SK-N-SH (cell line): ENCODE measurements around the gene MYO9B. TPM values are rescaled to one million over a fixed set of nuclear protein-coding genes. Genes with fewer than 3 reads are reported as not detected.
A peak's percentile ranks its signal among the peaks of the same experiment; 100 is the strongest.

ENCODE experiments used
- CTCF ChIA-PET: fragments of 300-600, 350-600 bp; formaldehyde crosslinking; extraction: SDS; loops from one replicate; lab custom pipeline; 2021; lab: Yijun Ruan, JAX
- POLR2A ChIA-PET: fragments of 350-600 bp; sonication (Branson Sonifier 250); formaldehyde crosslinking; extraction: SDS; loops from one replicate; lab custom pipeline; 2020; ENCODE audit warnings: antibody characterized with exemption, inconsistent platforms; lab: Yijun Ruan, JAX
- DNase-seq: peaks from one replicate; pipeline ENCODE4 v3.0.0; 2012
- H2AFZ ChIP-seq: fragments of 200-600 bp; sonication (generic); 2 replicates; pipeline ENCODE4 v1.8.1; 2016; ENCODE audit warnings: antibody characterized with exemption, mild to moderate bottlenecking, low read depth
- H3F3A ChIP-seq: fragments of 200-600 bp; sonication (generic); replicated peaks from 2 replicates; pipeline ENCODE3; 2016; ENCODE audit warnings: antibody characterized with exemption, mild to moderate bottlenecking; ENCODE audit not compliant: insufficient read depth
- H3K27ac ChIP-seq, 2 experiments: fragments of 200-500 bp in 1 of 2; fragments of 200-600 bp in 1 of 2; sonication (Bioruptor generic) in 1 of 2; sonication (generic), shearing (Covaris generic) in 1 of 2; 2 replicates each; pipeline versions ENCODE4 v1.5.1 to v1.6.1; 2014 to 2016; ENCODE audit warnings: low read depth in 2 of 2, inconsistent platforms in 1 of 2, low read length in 1 of 2, mild to moderate bottlenecking in 1 of 2, mixed read lengths in 1 of 2
- H3K27me3 ChIP-seq: fragments of 200-600 bp; sonication (generic), shearing (Covaris generic); 2 replicates; pipeline ENCODE4 v1.6.1; 2016; ENCODE audit warnings: mixed run types; ENCODE audit not compliant: insufficient read depth
- H3K36me3 ChIP-seq, 2 experiments: fragments of 200-500 bp in 1 of 2; fragments of 200-600 bp in 1 of 2; sonication (Bioruptor generic) in 1 of 2; sonication (generic) in 1 of 2; replicated peaks in 1 of 2; 2 replicates each; pipeline versions ENCODE3 to v1.5.1; 2014 to 2016; ENCODE audit warnings: low read length in 1 of 2, mild to moderate bottlenecking in 1 of 2; ENCODE audit not compliant: insufficient read depth in 2 of 2, control insufficient read depth in 1 of 2
- H3K4me1 ChIP-seq, 2 experiments: fragments of 200-500 bp in 1 of 2; fragments of 200-600 bp in 1 of 2; sonication (Bioruptor generic) in 1 of 2; sonication (generic), shearing (Covaris generic) in 1 of 2; 2 replicates each; pipeline versions ENCODE4 v1.5.1 to v1.6.1; 2014 to 2016; ENCODE audit warnings: low read depth in 1 of 2, low read length in 1 of 2, mixed run types in 1 of 2; ENCODE audit not compliant: insufficient read depth in 2 of 2, control insufficient read depth in 1 of 2
- H3K4me2 ChIP-seq: fragments of 200-600 bp; sonication (generic), shearing (Covaris generic); 2 replicates; pipeline ENCODE4 v1.6.1; 2017; ENCODE audit warnings: mixed run types
- H3K4me3 ChIP-seq, 2 experiments: fragments of 200-500 bp in 1 of 2; fragments of 200-600 bp in 1 of 2; sonication (Bioruptor generic) in 1 of 2; sonication (generic), shearing (Covaris generic) in 1 of 2; 2 replicates each; pipeline versions ENCODE4 v1.5.1 to v1.8.1; 2014 to 2016; ENCODE audit warnings: low read depth in 2 of 2, inconsistent platforms in 1 of 2, low read length in 1 of 2, mild to moderate bottlenecking in 1 of 2, mixed read lengths in 1 of 2, moderate library complexity in 1 of 2
- H3K79me2 ChIP-seq: fragments of 200-600 bp; sonication (generic); 2 replicates; pipeline ENCODE4 v1.8.1; 2017; ENCODE audit warnings: mild to moderate bottlenecking; ENCODE audit not compliant: insufficient read depth
- H3K9ac ChIP-seq: fragments of 200-600 bp; sonication (generic); 2 replicates; pipeline ENCODE4 v1.6.1; 2017; ENCODE audit warnings: mixed run types
- H3K9me2 ChIP-seq: fragments of 200-600 bp; sonication (generic); 2 replicates; pipeline ENCODE4 v1.6.1; 2017; ENCODE audit warnings: mixed run types
- H3K9me3 ChIP-seq: fragments of 200-600 bp; sonication (generic); 2 replicates; pipeline ENCODE4 v1.6.1; 2017; ENCODE audit warnings: mixed run types, mild to moderate bottlenecking, moderate library complexity
- H4K20me1 ChIP-seq: fragments of 200-600 bp; sonication (generic); 2 replicates; pipeline ENCODE4 v1.6.1; 2017; ENCODE audit warnings: mild to moderate bottlenecking, mixed run types; ENCODE audit not compliant: insufficient read depth
- CHD2 ChIP-seq: fragments of 150-350 bp; IDR thresholded peaks from 2 replicates; pipeline ENCODE4 v1.6.1; 2018; ENCODE audit warnings: low read length; ENCODE audit not compliant: partially characterized antibody
- EZH2phosphoT487 ChIP-seq: fragments of 200-600 bp; sonication (generic); IDR thresholded peaks from 2 replicates; pipeline ENCODE4 v1.6.1; 2017; ENCODE audit warnings: low read depth, mixed run types, mild to moderate bottlenecking, antibody characterized with exemption, moderate library complexity, borderline replicate concordance
- FOSL2 ChIP-seq: IDR thresholded peaks from 2 replicates; pipeline ENCODE4 v1.4.0; 2012; ENCODE audit warnings: low read depth, mild to moderate bottlenecking, moderate library complexity, borderline replicate concordance
- FOXJ3 ChIP-seq: sonication (generic); formaldehyde crosslinking; IDR thresholded peaks from 2 replicates; pipeline ENCODE4 v1.5.1; 2020; ENCODE audit warnings: mild to moderate bottlenecking, missing genetic modification reagents
- JUND ChIP-seq: IDR thresholded peaks from 2 replicates; pipeline ENCODE4 v1.4.0; 2012
- MEF2A ChIP-seq: IDR thresholded peaks from 2 replicates; pipeline ENCODE4 v1.4.0; 2012; ENCODE audit warnings: low read depth, borderline replicate concordance
- MXI1 ChIP-seq: IDR thresholded peaks from 2 replicates; pipeline ENCODE4 v1.6.1; 2012; ENCODE audit warnings: mild to moderate bottlenecking, low read depth, low read length, improper control_type of control experiment
- POLR2AphosphoS5 ChIP-seq: IDR thresholded peaks from 2 replicates; pipeline ENCODE4 v1.6.1; 2012; ENCODE audit warnings: low read depth, low read length
- RAD21 ChIP-seq: IDR thresholded peaks from 2 replicates; pipeline ENCODE4 v1.6.1; 2012; ENCODE audit warnings: mild to moderate bottlenecking, low read length
- RCOR1 ChIP-seq: fragments of 150-350 bp; IDR thresholded peaks from 2 replicates; pipeline ENCODE4 v1.6.1; 2017; ENCODE audit warnings: antibody characterized with exemption, low read length
- RFX5 ChIP-seq: IDR thresholded peaks from 2 replicates; pipeline ENCODE4 v1.6.1; 2012; ENCODE audit warnings: mild to moderate bottlenecking, improper control_type of control experiment, low read length
- RXRA ChIP-seq: IDR thresholded peaks from 2 replicates; pipeline ENCODE4 v1.4.0; 2012; ENCODE audit warnings: low read depth, mild to moderate bottlenecking, borderline replicate concordance
- TCF12 ChIP-seq: IDR thresholded peaks from 2 replicates; pipeline ENCODE4 v1.4.0; 2012
- TEAD4 ChIP-seq: IDR thresholded peaks from 2 replicates; pipeline ENCODE4 v1.4.0; 2012; ENCODE audit warnings: mild to moderate bottlenecking, borderline replicate concordance; ENCODE audit not compliant: insufficient read depth
- YY1 ChIP-seq: IDR thresholded peaks from 2 replicates; pipeline ENCODE4 v1.4.0; 2012; ENCODE audit warnings: low read depth, mild to moderate bottlenecking
- WGBS: methylation state at CpG from one replicate; pipeline ENCODE4 v1.1.6; 2017; ENCODE audit warnings: low lambda C conversion rate; 5-methylcytosine and 5-hydroxymethylcytosine counted together
- polyA plus RNA-seq, 3 experiments: library from polyadenylated mRNA; depleted of rRNA; stranded (reverse); fragments of >200 nt; gene quantifications; 2 replicates each; pipeline ENCODE4 v1.2.3, GENCODE V29; 2012
- TF ChIP-seq, protein P1 (sequence below): IDR thresholded peaks from 2 replicates; pipeline ENCODE4 v1.6.1; 2012; ENCODE audit warnings: mild to moderate bottlenecking, low read depth, low read length, moderate library complexity
- TF ChIP-seq, protein P2 (sequence below): IDR thresholded peaks from 2 replicates; pipeline ENCODE4 v1.4.0; 2012; ENCODE audit warnings: low read depth, borderline replicate concordance
- TF ChIP-seq, protein P3 (sequence below): IDR thresholded peaks from 2 replicates; pipeline ENCODE4 v1.4.0; 2012; ENCODE audit warnings: low read depth, borderline replicate concordance
- TF ChIP-seq, protein P4 (sequence below): fragments of 150-350 bp; IDR thresholded peaks from 2 replicates; pipeline ENCODE4 v1.6.1; 2017; ENCODE audit warnings: antibody characterized with exemption, low read length, low read depth, borderline replicate concordance

The MYO9B gene
- polyA plus RNA-seq, 1 of the 3 experiments (the other 2 are of a cell fraction): 37.6 TPM

DNA sequence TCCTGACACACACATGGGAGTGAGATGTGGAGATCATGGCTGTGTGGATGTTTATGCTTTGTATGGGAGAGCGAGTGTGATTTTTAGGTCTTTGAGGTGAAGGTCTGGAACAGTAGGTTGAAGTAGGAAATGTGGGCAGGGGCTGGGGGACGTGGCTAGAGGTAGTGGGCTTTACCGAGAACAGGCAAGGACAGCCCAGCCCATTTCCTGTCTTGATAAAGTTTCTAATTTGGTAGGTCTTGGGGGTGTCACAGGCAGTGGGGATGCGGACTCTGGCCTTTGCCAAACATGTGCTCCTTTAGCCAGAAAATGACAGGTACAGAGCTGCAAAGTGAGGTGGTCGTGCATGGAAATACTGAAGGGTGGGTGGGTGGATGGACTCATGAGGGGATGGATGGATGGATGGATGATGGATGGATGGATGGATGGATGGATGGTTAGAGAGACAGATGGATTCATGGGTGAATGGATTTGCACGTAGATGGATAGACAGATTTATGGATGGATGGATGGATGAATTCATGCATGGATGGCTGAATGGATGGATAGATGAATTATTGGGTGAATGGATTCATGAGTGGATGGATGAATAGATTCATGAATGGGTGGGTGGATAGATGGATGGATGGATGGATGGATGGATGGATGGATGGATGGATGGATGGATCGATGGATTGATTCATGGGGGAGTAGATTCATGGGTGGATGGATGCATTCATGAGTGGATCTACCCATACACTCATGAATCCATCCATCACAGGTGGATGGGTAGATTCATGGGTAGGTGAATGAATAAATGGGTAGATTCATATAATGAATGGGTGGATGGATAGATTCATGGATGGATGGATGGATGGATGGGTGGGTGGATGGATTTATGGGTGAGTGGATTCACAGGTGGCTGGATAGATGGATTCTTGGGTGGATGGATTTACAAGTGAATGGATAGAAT lies 70.2 kb downstream of the MYO9B start:
- 99% methylated on average over 7 of the region's 7 CpGs for WGBS
- H3K9me3 ChIP-seq: no peaks in the 10 kb centered on the region
- peak overlapping the region in 1 of 2 experiments; percentile 12; a peak in 1 of 4 replicates for H3K27ac ChIP-seq
- POLR2A ChIA-PET: no interaction called here
- no peak overlapping the region for H3K4me3 ChIP-seq
- H3K4me1 ChIP-seq: no peaks in the 10 kb centered on the region
- no peaks in the 10 kb centered on the region for H3K27me3 ChIP-seq
- peaks cover 0 to 25% of the 10 kb centered on the region in 2 experiments for H3K36me3 ChIP-seq
- H3K9me2 ChIP-seq: no peaks in the 10 kb centered on the region
- H3F3A ChIP-seq: no peaks in the 10 kb centered on the region
- peaks cover 81% of the 10 kb centered on the region for H3K79me2 ChIP-seq
- 0 out of 2 replicates have a peak, but pooled peaks cover 4% of the 10 kb centered on the region for H4K20me1 ChIP-seq
- TF ChIP-seq, protein P1, sequence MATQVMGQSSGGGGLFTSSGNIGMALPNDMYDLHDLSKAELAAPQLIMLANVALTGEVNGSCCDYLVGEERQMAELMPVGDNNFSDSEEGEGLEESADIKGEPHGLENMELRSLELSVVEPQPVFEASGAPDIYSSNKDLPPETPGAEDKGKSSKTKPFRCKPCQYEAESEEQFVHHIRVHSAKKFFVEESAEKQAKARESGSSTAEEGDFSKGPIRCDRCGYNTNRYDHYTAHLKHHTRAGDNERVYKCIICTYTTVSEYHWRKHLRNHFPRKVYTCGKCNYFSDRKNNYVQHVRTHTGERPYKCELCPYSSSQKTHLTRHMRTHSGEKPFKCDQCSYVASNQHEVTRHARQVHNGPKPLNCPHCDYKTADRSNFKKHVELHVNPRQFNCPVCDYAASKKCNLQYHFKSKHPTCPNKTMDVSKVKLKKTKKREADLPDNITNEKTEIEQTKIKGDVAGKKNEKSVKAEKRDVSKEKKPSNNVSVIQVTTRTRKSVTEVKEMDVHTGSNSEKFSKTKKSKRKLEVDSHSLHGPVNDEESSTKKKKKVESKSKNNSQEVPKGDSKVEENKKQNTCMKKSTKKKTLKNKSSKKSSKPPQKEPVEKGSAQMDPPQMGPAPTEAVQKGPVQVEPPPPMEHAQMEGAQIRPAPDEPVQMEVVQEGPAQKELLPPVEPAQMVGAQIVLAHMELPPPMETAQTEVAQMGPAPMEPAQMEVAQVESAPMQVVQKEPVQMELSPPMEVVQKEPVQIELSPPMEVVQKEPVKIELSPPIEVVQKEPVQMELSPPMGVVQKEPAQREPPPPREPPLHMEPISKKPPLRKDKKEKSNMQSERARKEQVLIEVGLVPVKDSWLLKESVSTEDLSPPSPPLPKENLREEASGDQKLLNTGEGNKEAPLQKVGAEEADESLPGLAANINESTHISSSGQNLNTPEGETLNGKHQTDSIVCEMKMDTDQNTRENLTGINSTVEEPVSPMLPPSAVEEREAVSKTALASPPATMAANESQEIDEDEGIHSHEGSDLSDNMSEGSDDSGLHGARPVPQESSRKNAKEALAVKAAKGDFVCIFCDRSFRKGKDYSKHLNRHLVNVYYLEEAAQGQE: no peak
- TF ChIP-seq, protein P2, sequence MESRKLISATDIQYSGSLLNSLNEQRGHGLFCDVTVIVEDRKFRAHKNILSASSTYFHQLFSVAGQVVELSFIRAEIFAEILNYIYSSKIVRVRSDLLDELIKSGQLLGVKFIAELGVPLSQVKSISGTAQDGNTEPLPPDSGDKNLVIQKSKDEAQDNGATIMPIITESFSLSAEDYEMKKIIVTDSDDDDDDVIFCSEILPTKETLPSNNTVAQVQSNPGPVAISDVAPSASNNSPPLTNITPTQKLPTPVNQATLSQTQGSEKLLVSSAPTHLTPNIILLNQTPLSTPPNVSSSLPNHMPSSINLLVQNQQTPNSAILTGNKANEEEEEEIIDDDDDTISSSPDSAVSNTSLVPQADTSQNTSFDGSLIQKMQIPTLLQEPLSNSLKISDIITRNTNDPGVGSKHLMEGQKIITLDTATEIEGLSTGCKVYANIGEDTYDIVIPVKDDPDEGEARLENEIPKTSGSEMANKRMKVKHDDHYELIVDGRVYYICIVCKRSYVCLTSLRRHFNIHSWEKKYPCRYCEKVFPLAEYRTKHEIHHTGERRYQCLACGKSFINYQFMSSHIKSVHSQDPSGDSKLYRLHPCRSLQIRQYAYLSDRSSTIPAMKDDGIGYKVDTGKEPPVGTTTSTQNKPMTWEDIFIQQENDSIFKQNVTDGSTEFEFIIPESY: no peak
- TF ChIP-seq FOSL2 (no peak), RAD21 (no peak), RFX5 (no peak), EZH2phosphoT487 (no peak), FOXJ3 (CRISPR knock-in tag) (no peak), MXI1 (no peak), TCF12 (no peak), MEF2A (no peak), TEAD4 (no peak), RXRA (no peak), RCOR1 (no peak), CHD2 (no peak), POLR2AphosphoS5 (no peak), YY1 (no peak), JUND (no peak)
- TF ChIP-seq, protein P3, sequence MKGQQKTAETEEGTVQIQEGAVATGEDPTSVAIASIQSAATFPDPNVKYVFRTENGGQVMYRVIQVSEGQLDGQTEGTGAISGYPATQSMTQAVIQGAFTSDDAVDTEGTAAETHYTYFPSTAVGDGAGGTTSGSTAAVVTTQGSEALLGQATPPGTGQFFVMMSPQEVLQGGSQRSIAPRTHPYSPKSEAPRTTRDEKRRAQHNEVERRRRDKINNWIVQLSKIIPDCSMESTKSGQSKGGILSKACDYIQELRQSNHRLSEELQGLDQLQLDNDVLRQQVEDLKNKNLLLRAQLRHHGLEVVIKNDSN: no peak
- TF ChIP-seq, protein P4, sequence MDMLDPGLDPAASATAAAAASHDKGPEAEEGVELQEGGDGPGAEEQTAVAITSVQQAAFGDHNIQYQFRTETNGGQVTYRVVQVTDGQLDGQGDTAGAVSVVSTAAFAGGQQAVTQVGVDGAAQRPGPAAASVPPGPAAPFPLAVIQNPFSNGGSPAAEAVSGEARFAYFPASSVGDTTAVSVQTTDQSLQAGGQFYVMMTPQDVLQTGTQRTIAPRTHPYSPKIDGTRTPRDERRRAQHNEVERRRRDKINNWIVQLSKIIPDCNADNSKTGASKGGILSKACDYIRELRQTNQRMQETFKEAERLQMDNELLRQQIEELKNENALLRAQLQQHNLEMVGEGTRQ: no peak
- TF ChIP-seq, all 33 proteins: peak for 0
- H3K9ac ChIP-seq: no peak overlapping the region
- H3K4me2 ChIP-seq: no peak overlapping the region
- no peak overlapping the region for H2AFZ ChIP-seq
- no peak for DNase-seq
- CTCF ChIA-PET: no interaction called here
